GM06990 (cell line): ENCODE measurements around the gene MPP1.
"Not testable (repeated sequence)": the region's sequence is repeated elsewhere in the genome, so short reads cannot be mapped to it uniquely, and the experiment has no call there.

Source experiments
- DNase-seq: peaks from one replicate; pipeline ENCODE4 v3.0.0-alpha.2; 2011; ENCODE audit not compliant: insufficient read length; ENCODE audit errors: extremely low read depth
- H3K27me3 ChIP-seq: replicated peaks from 2 replicates; pipeline ENCODE4 v1.6.0; 2011; ENCODE audit warnings: low read length; ENCODE audit not compliant: control insufficient read depth, insufficient read depth
- H3K36me3 ChIP-seq: 2 replicates; pipeline ENCODE4 v1.5.1; 2011; ENCODE audit warnings: low read length; ENCODE audit not compliant: control insufficient read depth, insufficient read depth
- H3K4me3 ChIP-seq: replicated peaks from 2 replicates; pipeline ENCODE4 v1.5.1; 2011; ENCODE audit warnings: low read depth, mild to moderate bottlenecking, control low read depth, low read length
- TF ChIP-seq, protein P1 (sequence below): IDR thresholded peaks from 2 replicates; pipeline ENCODE4 v1.5.1; 2011; ENCODE audit warnings: low read length, control low read depth, mild to moderate bottlenecking, inconsistent platforms; ENCODE audit not compliant: insufficient read depth, poor library complexity, severe bottlenecking

Gene MPP1

DNA sequence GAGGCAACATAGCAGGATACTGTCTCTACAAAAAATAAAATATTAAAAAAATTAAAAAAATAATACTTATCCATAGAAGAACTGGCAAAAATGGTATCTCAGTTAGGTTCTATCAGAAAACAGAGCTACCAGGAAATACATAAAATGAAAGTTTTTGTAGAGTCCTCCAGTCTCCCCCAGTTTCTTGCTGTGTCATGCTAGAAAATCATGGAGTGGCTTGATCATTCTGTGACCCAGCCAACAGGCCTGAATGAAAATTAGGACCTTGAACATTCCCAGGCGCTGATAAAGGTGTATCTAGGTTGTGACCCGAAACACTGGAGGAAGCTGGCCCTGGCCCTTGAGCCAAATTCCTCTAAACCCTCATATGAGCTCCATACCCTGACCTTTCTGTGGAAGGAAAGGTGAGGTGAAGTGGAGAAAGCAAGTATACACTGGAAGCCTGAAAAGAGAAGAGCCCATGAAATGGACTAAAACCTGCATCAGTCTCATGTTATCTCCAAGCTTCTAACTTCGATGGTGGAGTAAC lies 28.5 kb upstream of the MPP1 start:
- no peak for DNase-seq
- Histone ChIP-seq H3K4me3 (no peak overlapping the region), H3K27me3 (no peaks in the 10 kb centered on the region), H3K36me3 (no peaks in the 10 kb centered on the region)
- TF ChIP-seq, protein P1, sequence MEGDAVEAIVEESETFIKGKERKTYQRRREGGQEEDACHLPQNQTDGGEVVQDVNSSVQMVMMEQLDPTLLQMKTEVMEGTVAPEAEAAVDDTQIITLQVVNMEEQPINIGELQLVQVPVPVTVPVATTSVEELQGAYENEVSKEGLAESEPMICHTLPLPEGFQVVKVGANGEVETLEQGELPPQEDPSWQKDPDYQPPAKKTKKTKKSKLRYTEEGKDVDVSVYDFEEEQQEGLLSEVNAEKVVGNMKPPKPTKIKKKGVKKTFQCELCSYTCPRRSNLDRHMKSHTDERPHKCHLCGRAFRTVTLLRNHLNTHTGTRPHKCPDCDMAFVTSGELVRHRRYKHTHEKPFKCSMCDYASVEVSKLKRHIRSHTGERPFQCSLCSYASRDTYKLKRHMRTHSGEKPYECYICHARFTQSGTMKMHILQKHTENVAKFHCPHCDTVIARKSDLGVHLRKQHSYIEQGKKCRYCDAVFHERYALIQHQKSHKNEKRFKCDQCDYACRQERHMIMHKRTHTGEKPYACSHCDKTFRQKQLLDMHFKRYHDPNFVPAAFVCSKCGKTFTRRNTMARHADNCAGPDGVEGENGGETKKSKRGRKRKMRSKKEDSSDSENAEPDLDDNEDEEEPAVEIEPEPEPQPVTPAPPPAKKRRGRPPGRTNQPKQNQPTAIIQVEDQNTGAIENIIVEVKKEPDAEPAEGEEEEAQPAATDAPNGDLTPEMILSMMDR: no peak

DNA sequence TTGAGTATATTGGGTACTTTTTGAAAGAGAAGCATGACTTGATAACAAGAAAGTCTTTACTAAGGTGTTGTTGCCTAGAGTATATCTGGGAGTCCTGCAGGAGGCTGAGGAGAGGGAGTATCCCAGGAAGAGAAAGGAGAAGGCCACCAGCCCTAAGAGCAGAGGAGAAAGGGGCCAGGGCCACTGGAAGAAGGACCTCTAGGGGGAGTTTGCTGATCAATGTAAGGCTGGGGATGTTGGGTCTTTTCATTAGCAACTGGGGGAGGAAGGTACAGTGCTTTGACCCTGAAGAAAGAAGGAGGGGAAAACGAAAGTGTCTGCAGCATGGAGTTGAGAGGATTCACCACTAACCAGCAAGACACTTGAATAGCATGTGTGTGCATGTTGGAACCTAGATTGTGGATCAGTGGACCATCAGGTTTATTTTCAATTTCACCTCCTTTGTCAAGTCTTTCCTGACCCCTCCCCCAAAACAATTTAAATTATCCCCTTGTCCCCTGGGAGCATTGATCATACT lies 24.7 kb upstream of the MPP1 start:
- no peak for DNase-seq
- TF ChIP-seq, protein P1: no peak
- Histone ChIP-seq H3K27me3 (no peaks in the 10 kb centered on the region), H3K36me3 (no peaks in the 10 kb centered on the region), H3K4me3 (no peak overlapping the region)

GRCh38 chrX:154829134-154829533 lies 23.8 kb upstream of the MPP1 start:
- TF ChIP-seq, protein P1: no peak
- no peak overlapping the region for H3K4me3 ChIP-seq
- H3K36me3 ChIP-seq: no peaks in the 10 kb centered on the region
- no peaks in the 10 kb centered on the region for H3K27me3 ChIP-seq
- DNase-seq: no peak

DNA sequence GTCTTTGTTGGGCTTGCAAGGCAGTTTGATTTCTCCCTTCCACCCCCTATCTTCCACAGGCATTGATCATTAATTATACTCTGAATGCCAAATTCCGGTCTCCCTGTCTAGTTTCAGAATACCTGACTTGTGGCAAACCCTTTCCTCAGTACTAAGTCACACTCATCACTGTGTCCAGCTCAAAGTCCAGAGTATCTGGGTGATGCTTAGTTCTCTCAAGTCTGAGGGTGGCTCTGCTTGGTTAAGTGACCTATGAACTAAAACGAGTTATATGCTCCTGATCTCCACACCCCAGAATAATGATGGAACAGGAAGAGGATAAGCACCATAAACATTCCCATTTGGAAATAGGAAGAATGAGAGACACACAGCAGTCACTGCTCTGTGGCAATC lies 22.7 kb upstream of the MPP1 start:
- Histone ChIP-seq H3K36me3 (no peaks in the 10 kb centered on the region), H3K4me3 (no peak overlapping the region), H3K27me3 (no peaks in the 10 kb centered on the region)
- TF ChIP-seq, protein P1: no peak
- no peak for DNase-seq

DNA sequence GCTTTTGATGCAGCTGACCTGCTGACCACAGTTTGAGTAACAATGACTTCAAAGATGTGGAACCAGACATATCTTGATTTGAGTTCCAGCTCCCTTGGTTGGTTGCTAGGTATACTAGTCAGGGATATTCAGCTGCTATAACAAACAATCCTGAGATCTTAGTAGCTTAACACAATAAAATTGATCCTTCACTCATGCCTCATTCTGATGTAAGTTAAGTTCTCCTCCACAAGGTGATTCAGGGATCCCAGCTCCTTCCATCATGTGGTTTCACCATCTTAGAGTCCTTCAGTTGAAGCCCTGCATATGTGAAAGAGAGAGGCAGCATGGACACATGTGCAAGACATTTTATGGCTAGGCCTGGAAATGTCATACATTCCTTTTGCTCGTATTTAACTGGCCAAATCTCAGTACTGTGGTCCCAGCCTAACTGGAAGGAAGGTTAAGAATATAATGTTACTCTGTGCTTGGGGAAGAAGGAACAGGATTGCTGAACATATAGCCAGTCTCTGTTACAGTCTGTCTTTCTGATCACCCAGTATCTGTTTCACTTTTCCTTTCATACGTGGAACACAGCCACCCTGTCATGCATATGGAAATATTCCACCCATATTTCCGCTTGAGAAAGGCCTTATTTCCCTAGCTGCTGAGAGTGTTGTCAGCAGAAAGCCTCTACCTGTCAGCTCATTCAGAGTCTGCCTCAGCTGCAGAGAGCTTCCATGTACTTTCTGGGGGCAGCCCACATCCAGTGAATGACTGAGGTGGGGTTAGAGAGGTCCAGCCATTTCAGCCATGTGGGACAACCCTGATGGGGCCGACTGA lies 22.1 kb upstream of the MPP1 start:
- no peak overlapping the region for H3K4me3 ChIP-seq
- no peaks in the 10 kb centered on the region for H3K27me3 ChIP-seq
- TF ChIP-seq, protein P1: no peak
- no peak for DNase-seq
- H3K36me3 ChIP-seq: no peaks in the 10 kb centered on the region

DNA sequence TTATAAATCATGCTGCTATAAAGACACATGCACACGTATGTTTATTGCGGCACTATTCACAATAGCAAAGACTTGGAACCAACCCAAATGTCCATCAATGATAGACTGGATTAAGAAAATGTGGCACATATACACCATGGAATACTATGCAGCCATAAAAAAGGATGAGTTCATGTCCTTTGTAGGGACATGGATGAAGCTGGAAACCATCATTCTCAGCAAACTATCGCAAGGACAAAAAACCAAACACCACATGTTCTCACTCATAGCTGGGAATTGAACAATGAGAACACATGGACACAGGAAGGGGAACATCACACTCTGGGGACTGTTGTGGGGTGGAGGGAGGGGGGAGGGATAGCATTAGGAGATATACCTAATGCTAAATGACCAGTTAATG lies 20.3 kb upstream of the MPP1 start:
- H3K27me3 ChIP-seq, H3K36me3 ChIP-seq, DNase-seq, H3K4me3 ChIP-seq: not testable (repeated sequence)
